ENCODE results near the gene DNM2. TPM values are rescaled to one million over a fixed set of nuclear protein-coding genes. Genes with fewer than 3 reads are reported as not detected.

Gene DNM2
- total and polyA plus RNA-seq, 9 of the 15 experiments (the other 6 are each of a cell fraction or from before 2014, with no cell fraction given) = 2.2 to 161 (median 72.6) TPM

DNA sequence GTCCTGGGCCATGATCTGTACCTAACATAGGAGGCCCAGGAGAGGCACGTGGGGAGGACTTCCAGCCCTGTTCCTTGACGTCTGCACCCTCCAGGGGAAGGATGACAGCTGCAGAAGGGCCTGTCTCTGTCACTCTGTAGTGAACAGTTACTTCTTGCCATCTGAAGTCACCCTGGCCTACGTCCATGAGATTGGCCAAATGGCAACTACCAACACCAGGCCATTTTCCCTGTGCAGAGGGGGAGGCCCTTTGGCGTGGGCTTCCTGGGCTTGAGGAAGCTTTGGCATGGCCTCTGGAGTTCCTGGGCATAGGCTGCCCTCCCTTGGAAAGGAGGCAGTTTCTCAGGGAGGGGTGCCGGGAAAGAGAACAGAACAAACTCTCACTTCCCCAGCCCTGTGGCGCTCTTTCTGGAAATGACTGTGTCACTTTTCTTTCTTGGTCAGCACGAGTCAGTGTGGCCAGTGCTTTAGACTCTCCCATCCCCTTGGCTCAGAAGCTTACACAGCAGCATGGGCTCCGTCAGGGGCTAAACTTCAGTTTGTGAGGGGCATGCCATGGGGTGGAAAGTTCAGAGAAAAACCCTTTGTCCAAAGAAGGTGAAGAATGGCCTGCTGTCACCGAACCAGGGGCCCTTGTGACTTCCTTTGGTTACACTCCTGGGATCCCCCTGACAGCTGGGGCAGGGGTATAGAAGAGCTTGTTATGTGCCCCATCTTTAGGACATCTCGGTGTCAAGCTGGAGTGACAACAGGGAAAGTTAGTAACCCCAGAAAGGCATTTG lies 158.8 kb downstream of the DNM2 start:
- Histone ChIP-seq H3K4me3 (no peak overlapping the region), H2AFZ (ENCODE audit: low read depth, low read length) (no peak overlapping the region), H3K79me2 (ENCODE audit: control insufficient read depth, insufficient read depth, low read length) (peaks cover 96% of the 10 kb centered on the region), H4K20me1 (replicated peaks; ENCODE audit: control insufficient read depth, insufficient read depth, low read length) (no peaks in the 10 kb centered on the region), H3K9ac (ENCODE audit: insufficient read depth in 1 of 2, low read depth in 2 of 2, low read length in 2 of 2) (peak overlapping the region in 1 of 2 experiments; percentile 81; a peak in 2 of 4 replicates), H3K27me3 (ENCODE audit: control insufficient read depth in 2 of 2, insufficient read depth in 2 of 2, low read length in 2 of 2) (no peaks in the 10 kb centered on the region), H3K4me1 (replicated peaks in 1 of 2; ENCODE audit: control insufficient read depth in 2 of 2, insufficient read depth in 2 of 2, low read length in 2 of 2) (peaks cover 52 to 58% of the 10 kb centered on the region in 2 experiments), H3K36me3 (ENCODE audit: control insufficient read depth, insufficient read depth, low read length) (peaks cover 28% of the 10 kb centered on the region; the same call in 2 of the 3 replicates), H3K27ac (ENCODE audit: extremely low read depth, low read depth, low read length) (peak overlapping the region; percentile 52; the same call in 2 of the 3 replicates), H3K9me1 (ENCODE audit: control insufficient read depth, insufficient read depth, low read length) (no peaks in the 10 kb centered on the region), H3K9me3 (replicated peaks; ENCODE audit: control insufficient read depth, insufficient read depth, low read depth, low read length) (no peaks in the 10 kb centered on the region), H3K4me2 (ENCODE audit: insufficient read depth, low read length) (0 out of 2 replicates have a peak overlapping the region, but pooled peaks have one; percentile 13)
- ATAC-seq = no peak
- BruUV-seq (replicated peaks) = no TSS peak
- DNase-seq (ENCODE audit: extremely low read depth in 1 of 4, low spot score in 3 of 4) = no peak
- TF ChIP-seq NFYB (IDR thresholded peaks at IDR 0.05; ENCODE audit: extremely low read depth, insufficient read length) = no peak
- TF ChIP-seq PHTF2 (CRISPR knock-in tag; IDR thresholded peaks at IDR 0.05) = no peak
- no peak for TF ChIP-seq ZNF12 (CRISPR knock-in tag; IDR thresholded peaks at IDR 0.05)
- TF ChIP-seq, protein P1, sequence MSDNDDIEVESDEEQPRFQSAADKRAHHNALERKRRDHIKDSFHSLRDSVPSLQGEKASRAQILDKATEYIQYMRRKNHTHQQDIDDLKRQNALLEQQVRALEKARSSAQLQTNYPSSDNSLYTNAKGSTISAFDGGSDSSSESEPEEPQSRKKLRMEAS (CRISPR knock-in tag; IDR thresholded peaks at IDR 0.05) = peak; percentile 33; the same call in 1 of the 2 replicates
- ChIA-PET CTCF (ENCODE audit: low intra/inter-chr PET ratio) (no interaction called here), POLR2A (interaction anchor here (2.2 kb wide), 1 partner anchor 10 kb away, joined by 6 read pairs; no protein-coding TSS in a partner anchor)
- WGBS (ENCODE audit: insufficient coverage, low coverage, missing lambda C conversion rate) = 72% methylated on average over 10 of the region's 10 CpGs
- in situ Hi-C loops (cut with MboI) = no loop called here
- FAIRE-seq = no peak
- intact Hi-C loops (cut with micrococcal nuclease) = no loop called here
